Neural cell (in vitro differentiated cells): ENCODE data around the gene GLS.

Source experiments
- EP300 ChIP-seq: fragments of 450-650 bp; conservative IDR thresholded peaks from 2 replicates; pipeline ENCODE4 v1.6.1; 2014; ENCODE audit warnings: antibody characterized with exemption, mild to moderate bottlenecking, moderate library complexity; ENCODE audit not compliant: poor library complexity, severe bottlenecking
- EZH2 ChIP-seq: fragments of 200-600, 300-800 bp; shearing (Covaris generic), sonication (generic); IDR thresholded peaks from 2 replicates; pipeline ENCODE4 v1.6.1; 2014; ENCODE audit warnings: antibody characterized with exemption, low read length, borderline replicate concordance, mild to moderate bottlenecking; ENCODE audit not compliant: insufficient read depth, poor library complexity, severe bottlenecking
- POLR2AphosphoS5 ChIP-seq: IDR thresholded peaks from 2 replicates; pipeline ENCODE4 v1.6.1; 2012
- RAD21 ChIP-seq: fragments of 450-650 bp; conservative IDR thresholded peaks from 2 replicates; pipeline ENCODE4 v1.6.1; 2014; ENCODE audit warnings: antibody characterized with exemption, mild to moderate bottlenecking, moderate library complexity
- TF ChIP-seq, protein P1 (sequence below): fragments of 450-650 bp; IDR thresholded peaks from 2 replicates; pipeline ENCODE4 v1.5.1; 2014; ENCODE audit warnings: antibody characterized with exemption, mild to moderate bottlenecking, moderate library complexity; ENCODE audit not compliant: poor library complexity, severe bottlenecking

DNA sequence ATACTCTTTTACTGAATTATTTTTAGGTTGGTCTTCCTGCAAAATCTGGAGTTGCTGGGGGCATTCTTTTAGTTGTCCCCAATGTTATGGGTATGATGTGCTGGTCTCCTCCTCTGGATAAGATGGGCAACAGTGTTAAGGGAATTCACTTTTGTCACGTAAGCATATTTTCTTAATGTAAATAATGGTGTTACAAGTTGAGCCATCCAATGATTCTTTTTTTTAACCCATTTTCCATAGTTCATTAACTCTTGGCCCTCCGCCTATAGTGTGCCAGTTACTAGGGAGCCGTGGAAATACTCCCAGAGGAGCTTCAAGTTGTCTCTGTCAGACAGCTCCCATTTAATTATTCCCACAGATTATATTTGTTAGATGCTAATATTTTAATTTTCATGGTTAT, 49.8 kb downstream of the GLS start:
- TF ChIP-seq POLR2AphosphoS5 (no peak), RAD21 (no peak), EZH2 (no peak), EP300 (no peak)
- TF ChIP-seq, protein P1, sequence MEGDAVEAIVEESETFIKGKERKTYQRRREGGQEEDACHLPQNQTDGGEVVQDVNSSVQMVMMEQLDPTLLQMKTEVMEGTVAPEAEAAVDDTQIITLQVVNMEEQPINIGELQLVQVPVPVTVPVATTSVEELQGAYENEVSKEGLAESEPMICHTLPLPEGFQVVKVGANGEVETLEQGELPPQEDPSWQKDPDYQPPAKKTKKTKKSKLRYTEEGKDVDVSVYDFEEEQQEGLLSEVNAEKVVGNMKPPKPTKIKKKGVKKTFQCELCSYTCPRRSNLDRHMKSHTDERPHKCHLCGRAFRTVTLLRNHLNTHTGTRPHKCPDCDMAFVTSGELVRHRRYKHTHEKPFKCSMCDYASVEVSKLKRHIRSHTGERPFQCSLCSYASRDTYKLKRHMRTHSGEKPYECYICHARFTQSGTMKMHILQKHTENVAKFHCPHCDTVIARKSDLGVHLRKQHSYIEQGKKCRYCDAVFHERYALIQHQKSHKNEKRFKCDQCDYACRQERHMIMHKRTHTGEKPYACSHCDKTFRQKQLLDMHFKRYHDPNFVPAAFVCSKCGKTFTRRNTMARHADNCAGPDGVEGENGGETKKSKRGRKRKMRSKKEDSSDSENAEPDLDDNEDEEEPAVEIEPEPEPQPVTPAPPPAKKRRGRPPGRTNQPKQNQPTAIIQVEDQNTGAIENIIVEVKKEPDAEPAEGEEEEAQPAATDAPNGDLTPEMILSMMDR, result no peak
